ENCODE results near the gene FCGBP. TPM values are rescaled to one million over a fixed set of nuclear protein-coding genes. Genes with fewer than 3 reads are reported as not detected.

FCGBP gene
- total RNA-seq, 1 experiment from 2014 or later = 0.80 TPM

DNA sequence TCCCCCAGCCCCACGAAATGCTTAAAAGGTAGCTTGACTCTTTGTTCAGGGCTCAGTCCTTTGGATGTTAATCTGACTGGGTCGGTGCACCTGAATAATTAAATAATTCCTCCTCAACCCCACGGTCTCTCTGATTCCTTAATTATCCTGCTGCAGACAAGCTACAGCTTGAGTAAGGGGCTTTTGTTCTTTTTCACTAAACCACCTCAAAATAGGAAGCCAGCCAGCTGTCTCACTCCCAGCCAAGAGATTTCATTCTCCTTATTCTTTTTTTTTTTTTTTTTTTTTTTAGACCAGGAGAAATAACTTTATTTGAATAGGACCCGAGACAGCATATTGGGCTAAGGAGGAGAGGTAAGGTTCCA, 7.9 kb upstream of the FCGBP start:
- H3K4me3 ChIP-seq (ENCODE audit: low read length) = no peak overlapping the region
- H4K20me1 ChIP-seq (ENCODE audit: low read length) = no peaks in the 10 kb centered on the region
- CTCF ChIA-PET = no interaction called here
- intact Hi-C loops (cut with micrococcal nuclease) = no loop called here
- H3K9me3 ChIP-seq (ENCODE audit: low read length) = no peaks in the 10 kb centered on the region
- POLR2A ChIA-PET (ENCODE audit: unreplicated experiment) = no interaction called here
- no peak overlapping the region for H3K4me2 ChIP-seq (ENCODE audit: low read length)
- H3F3A ChIP-seq (ENCODE audit: low read length, unreplicated experiment) = no peaks in the 10 kb centered on the region
- no peaks in the 10 kb centered on the region for H3K27me3 ChIP-seq (ENCODE audit: low read length)
- ATAC-seq (no peak), DNase-seq (no peak)
- BruUV-seq (replicated peaks) = no TSS peak
- no peaks in the 10 kb centered on the region for H3K9me2 ChIP-seq (replicated peaks; ENCODE audit: low read length)
- no peak overlapping the region for H2AFZ ChIP-seq (ENCODE audit: low read length)
- H3K27ac ChIP-seq (ENCODE audit: low read length) = no peak overlapping the region
- H3K36me3 ChIP-seq (ENCODE audit: low read depth, low read length) = no peaks in the 10 kb centered on the region
- no peak for TF ChIP-seq EZH2 (IDR thresholded peaks at IDR 0.05; ENCODE audit: low read length, unreplicated experiment)
- no peak for TF ChIP-seq EZH2phosphoT487 (IDR thresholded peaks at IDR 0.05; ENCODE audit: borderline replicate concordance, low read length)
- TF ChIP-seq, protein P1, sequence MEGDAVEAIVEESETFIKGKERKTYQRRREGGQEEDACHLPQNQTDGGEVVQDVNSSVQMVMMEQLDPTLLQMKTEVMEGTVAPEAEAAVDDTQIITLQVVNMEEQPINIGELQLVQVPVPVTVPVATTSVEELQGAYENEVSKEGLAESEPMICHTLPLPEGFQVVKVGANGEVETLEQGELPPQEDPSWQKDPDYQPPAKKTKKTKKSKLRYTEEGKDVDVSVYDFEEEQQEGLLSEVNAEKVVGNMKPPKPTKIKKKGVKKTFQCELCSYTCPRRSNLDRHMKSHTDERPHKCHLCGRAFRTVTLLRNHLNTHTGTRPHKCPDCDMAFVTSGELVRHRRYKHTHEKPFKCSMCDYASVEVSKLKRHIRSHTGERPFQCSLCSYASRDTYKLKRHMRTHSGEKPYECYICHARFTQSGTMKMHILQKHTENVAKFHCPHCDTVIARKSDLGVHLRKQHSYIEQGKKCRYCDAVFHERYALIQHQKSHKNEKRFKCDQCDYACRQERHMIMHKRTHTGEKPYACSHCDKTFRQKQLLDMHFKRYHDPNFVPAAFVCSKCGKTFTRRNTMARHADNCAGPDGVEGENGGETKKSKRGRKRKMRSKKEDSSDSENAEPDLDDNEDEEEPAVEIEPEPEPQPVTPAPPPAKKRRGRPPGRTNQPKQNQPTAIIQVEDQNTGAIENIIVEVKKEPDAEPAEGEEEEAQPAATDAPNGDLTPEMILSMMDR (conservative IDR thresholded peaks at IDR 0.05; ENCODE audit: low read depth, low read length) = no peak
- peaks cover 4% of the 10 kb centered on the region; the same call in 1 of the 2 replicates for H3K4me1 ChIP-seq (ENCODE audit: insufficient read depth, low read length)
- no peaks in the 10 kb centered on the region for H3K79me2 ChIP-seq (ENCODE audit: low read length)
- no peak overlapping the region for H3K9ac ChIP-seq (ENCODE audit: low read length)

DNA sequence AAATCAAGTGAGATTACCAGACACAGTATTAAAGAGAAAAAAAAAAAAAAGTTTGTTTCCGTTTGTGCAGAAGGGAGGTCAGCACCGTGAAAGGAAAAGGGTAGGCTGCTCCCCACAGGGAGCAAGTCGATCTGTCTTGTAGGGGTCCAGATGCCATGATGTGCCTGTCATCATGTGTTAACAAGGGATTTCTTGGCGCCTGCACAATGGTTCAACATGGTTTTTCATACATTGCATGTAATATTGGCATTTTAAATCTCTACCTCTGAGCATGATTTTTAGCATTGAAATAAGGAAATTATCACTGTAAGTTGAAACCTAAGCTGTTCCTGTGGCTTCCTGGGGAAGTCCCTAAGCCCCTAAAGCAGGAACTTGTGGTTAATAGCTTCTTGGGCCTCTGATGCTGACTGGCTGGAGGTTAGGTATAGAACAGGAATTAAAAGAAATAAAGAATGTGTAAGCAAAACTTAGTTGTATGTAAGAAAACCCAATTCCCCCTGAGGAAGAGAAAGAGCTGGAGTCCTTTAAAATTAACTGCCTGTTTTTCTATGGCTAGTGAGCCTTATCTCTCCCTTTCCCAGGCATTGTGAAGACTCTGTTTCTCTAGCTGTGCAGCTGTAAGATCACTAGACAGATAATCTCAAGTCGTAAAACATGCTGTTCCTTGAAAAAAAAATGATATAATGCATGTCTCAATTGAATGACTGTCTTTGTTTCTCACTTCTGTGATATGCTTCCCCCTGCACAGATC, 7.4 kb upstream of the FCGBP start:
- peak; percentile 16 for DNase-seq
- Histone ChIP-seq H3K27me3 (ENCODE audit: low read length) (no peaks in the 10 kb centered on the region), H3K4me3 (ENCODE audit: low read length) (no peak overlapping the region), H2AFZ (ENCODE audit: low read length) (no peak overlapping the region), H3K36me3 (ENCODE audit: low read depth, low read length) (no peaks in the 10 kb centered on the region), H3K9me3 (ENCODE audit: low read length) (no peaks in the 10 kb centered on the region), H3K27ac (ENCODE audit: low read length) (no peak overlapping the region), H3K4me1 (ENCODE audit: insufficient read depth, low read length) (peaks cover 4% of the 10 kb centered on the region; the same call in 1 of the 2 replicates), H3K4me2 (ENCODE audit: low read length) (no peak overlapping the region), H4K20me1 (ENCODE audit: low read length) (no peaks in the 10 kb centered on the region), H3K9me2 (replicated peaks; ENCODE audit: low read length) (no peaks in the 10 kb centered on the region), H3F3A (ENCODE audit: low read length, unreplicated experiment) (no peaks in the 10 kb centered on the region), H3K9ac (ENCODE audit: low read length) (no peak overlapping the region), H3K79me2 (ENCODE audit: low read length) (no peaks in the 10 kb centered on the region)
- ChIA-PET CTCF (no interaction called here), POLR2A (ENCODE audit: unreplicated experiment) (no interaction called here)
- intact Hi-C loops (cut with micrococcal nuclease) = no loop called here
- ATAC-seq = no peak
- no TSS peak for BruUV-seq (replicated peaks)
- TF ChIP-seq, protein P1 (conservative IDR thresholded peaks at IDR 0.05; ENCODE audit: low read depth, low read length) = no peak
- TF ChIP-seq EZH2 (IDR thresholded peaks at IDR 0.05; ENCODE audit: low read length, unreplicated experiment) = no peak
- no peak for TF ChIP-seq EZH2phosphoT487 (IDR thresholded peaks at IDR 0.05; ENCODE audit: borderline replicate concordance, low read length)

DNA sequence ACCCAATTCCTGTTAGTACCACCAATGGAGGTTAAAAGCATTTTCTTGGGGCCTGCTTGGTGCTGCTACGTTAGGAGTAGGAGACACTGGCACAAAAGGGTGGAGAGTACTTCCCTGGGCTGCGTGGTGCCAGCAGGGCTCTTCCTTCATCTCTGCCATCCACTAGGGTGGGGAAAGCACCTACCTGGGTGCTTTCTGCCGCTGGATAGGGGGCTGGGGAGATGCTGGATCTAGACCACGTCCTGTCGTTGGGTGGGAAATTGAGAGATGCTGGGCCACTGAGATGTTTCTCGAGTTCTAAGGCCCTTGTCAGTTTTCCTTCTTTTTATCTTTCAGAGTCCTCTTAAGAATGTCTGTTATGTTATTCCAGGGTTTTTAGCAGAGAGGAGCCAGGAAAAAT, 6.7 kb upstream of the FCGBP start:
- Histone ChIP-seq H3K27ac (ENCODE audit: low read length) (no peak overlapping the region), H4K20me1 (ENCODE audit: low read length) (no peaks in the 10 kb centered on the region), H3K36me3 (ENCODE audit: low read depth, low read length) (no peaks in the 10 kb centered on the region), H3K9ac (ENCODE audit: low read length) (no peak overlapping the region), H3K4me3 (ENCODE audit: low read length) (no peak overlapping the region), H3K9me2 (replicated peaks; ENCODE audit: low read length) (no peaks in the 10 kb centered on the region), H3K4me1 (ENCODE audit: insufficient read depth, low read length) (peaks cover 4% of the 10 kb centered on the region; the same call in 1 of the 2 replicates), H3K79me2 (ENCODE audit: low read length) (no peaks in the 10 kb centered on the region), H3K9me3 (ENCODE audit: low read length) (no peaks in the 10 kb centered on the region), H3K4me2 (ENCODE audit: low read length) (no peak overlapping the region), H3F3A (ENCODE audit: low read length, unreplicated experiment) (no peaks in the 10 kb centered on the region), H3K27me3 (ENCODE audit: low read length) (no peaks in the 10 kb centered on the region), H2AFZ (ENCODE audit: low read length) (no peak overlapping the region)
- CTCF ChIA-PET = no interaction called here
- TF ChIP-seq, protein P1 (conservative IDR thresholded peaks at IDR 0.05; ENCODE audit: low read depth, low read length) = no peak
- no peak for TF ChIP-seq EZH2 (IDR thresholded peaks at IDR 0.05; ENCODE audit: low read length, unreplicated experiment)
- TF ChIP-seq EZH2phosphoT487 (IDR thresholded peaks at IDR 0.05; ENCODE audit: borderline replicate concordance, low read length) = no peak
- DNase-seq (no peak), ATAC-seq (no peak)
- POLR2A ChIA-PET (ENCODE audit: unreplicated experiment) = no interaction called here
- BruUV-seq (replicated peaks) = no TSS peak
- intact Hi-C loops (cut with micrococcal nuclease) = no loop called here
